ENCODE measurements around the gene MYOF.
A peak's percentile ranks its signal among the peaks of the same experiment; 100 is the strongest.
"Not testable (repeated sequence)": the region's sequence is repeated elsewhere in the genome, so short reads cannot be mapped to it uniquely, and the experiment has no call there.

MYOF gene

DNA sequence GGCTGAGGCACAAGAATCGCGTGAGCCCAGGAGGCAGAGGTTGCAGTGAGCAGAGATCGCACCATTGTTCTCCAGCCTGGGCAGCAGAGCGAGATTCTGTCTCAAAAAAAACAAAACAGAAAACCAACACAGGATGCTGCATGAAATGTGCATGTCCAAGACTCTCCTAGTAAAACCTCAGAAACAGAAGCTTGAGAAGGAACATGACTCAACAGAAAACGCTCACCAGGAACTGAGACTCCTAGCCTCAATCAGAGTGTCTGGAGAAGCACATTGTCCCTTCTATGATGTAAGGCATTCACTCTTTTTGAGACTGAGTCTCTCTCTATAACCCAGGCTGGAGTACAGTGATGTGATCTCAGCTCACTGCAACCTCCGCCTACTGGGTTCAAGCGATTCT lies 168.3 kb downstream of the MYOF start:
- no peak for DNase-seq (ENCODE audit: low read depth, low spot score)
- H3K27ac ChIP-seq: no peak overlapping the region

DNA sequence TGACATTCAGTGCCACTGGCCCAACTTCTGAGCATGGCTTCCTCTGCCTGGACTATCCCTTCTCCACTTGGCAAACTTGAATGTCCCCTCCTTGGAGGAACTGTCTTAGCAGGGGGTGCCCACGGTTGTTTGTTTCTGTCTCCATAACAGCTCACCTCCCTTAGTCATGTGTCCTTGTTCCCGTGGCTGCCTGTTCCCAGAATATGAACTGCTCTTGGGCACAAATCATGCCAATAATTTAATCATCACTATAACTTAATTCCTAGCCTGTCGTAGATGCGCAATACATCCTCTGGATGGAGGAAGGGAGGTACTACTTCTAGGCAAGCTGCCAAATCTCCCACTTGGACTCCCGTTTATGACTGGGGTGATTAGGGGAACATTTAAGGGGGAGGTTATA lies 173.1 kb downstream of the MYOF start:
- no peak for DNase-seq (ENCODE audit: low read depth, low spot score)

DNA sequence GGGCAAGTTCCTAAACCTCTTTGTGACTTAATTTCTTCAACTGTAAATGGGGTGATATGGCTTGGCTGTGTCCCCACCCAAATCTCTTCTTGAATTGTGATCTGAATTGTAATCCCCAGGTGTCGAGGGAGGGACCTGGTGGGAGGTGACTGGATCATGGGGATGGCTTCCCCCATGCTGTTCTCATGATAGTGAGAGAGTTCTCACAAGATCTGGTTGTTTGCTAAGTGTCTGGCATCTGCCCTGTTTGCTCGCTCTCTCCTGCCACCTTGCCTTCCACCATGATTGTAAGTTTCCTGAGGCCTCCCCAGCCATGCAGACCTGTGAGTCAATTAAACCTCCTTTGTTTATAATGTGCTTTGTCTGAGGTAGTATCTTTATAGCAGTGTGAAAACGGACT lies 177.0 kb downstream of the MYOF start:
- no peak for DNase-seq (ENCODE audit: low read depth, low spot score)
- no peak overlapping the region for H3K27ac ChIP-seq

More for the DNA sequence above, 173.1 kb downstream of the MYOF start:
- H3K27ac ChIP-seq: no peak overlapping the region

DNA sequence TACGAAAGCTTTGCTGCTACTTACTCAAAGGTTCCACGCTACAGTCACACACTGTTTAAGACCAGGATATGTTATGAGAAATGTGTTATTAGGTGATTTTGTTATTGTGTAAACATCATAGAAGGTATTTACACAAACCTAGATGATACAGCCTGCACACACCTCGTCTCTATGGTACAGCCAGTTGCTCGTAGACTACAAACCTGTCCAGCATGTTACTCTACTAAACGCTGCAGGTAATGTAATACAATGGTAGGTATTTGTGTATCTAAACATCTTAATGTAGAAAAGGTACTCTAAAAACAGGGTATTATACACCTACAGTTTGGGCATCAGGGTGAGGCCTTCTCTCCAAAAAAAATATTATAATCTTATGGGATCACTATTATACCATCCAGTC lies 181.2 kb downstream of the MYOF start:
- H3K27ac ChIP-seq: no peak overlapping the region

DNA sequence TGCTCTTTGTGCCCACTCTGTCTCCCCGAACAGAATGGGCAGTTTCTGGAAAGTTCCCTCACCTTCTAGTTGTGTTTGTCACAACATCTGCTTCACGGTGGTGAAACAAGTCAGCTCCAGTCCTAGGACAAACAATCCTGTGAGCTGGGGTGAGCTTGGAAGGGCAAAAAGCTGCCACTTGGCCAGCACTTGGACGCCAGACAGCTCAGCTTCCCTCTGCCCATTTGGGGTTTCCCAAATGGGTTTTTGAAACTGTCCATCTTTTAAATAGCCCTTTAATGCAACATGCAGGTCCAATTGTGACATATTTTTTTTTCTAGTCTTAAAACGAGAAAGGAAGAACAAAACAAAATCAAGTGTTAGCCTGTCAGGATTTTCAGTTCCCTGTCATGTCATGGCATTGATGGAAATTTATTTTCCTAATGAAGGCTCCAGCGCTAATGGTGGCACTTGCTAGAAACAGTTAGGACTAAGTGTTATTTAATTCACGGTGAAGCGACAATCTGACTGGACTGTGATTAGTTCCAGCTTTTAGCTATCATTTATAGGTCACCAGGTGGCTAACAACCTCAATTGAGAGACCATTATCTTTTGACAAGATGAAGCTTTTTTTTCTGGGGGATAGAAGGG lies 181.7 kb downstream of the MYOF start:
- DNase-seq (ENCODE audit: low read depth, low spot score): no peak
- no peak overlapping the region for H3K27ac ChIP-seq

More for the DNA sequence above, 181.2 kb downstream of the MYOF start:
- DNase-seq (ENCODE audit: low read depth, low spot score): no peak

DNA sequence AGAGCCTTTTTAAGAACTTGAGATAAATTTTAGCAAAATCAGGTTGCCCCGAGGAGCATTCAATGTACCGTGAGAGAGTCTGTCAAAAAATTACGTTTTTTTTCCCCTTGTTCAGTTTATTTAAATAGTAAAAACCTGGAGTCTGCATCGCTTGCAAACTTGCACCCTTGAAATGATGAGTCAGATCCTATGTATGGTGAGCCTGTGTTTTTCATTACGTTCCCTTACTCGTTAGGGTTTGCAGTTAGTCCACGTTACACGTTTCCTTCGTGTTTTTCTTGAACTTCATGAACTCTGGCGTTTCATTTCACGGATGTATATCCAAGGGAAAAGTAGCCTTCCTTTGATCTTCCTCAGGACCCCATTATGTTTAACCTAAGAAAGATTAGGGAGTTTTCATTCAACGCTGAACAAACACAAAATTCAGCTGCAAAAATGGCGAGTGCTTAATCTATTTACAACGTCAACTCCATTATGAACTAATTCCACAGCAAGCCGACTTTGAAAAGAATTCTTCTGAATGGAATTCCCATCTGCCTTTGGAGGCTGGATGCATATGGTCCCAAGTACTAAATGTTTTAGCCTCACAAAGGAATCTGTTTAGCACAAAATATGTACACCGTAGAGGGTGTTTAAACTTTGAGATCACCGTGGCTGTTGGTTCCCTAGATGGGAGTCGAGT lies 182.4 kb downstream of the MYOF start:
- H3K27ac ChIP-seq: no peak overlapping the region
- no peak for DNase-seq (ENCODE audit: low read depth, low spot score)

DNA sequence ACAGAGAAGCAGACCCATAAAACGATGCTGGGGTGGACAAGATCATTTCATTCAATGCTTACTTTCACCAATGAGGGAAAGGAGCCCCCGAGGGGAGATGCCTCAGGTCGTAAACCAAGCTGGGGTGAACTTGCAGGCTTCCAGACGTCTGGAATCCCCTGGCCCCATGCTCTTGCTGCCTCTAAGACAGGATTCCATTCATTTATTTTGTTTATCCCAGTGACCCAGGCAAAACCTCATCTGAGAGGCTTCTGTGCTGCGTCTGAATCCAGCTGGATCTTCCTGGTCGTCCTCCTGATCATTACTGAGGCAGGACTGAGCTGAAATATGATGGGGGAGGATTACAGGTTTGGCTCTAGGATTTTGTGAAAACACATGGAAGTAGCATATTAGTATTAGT lies 182.9 kb downstream of the MYOF start:
- H3K27ac ChIP-seq: no peak overlapping the region
- no peak for DNase-seq (ENCODE audit: low read depth, low spot score)

DNA sequence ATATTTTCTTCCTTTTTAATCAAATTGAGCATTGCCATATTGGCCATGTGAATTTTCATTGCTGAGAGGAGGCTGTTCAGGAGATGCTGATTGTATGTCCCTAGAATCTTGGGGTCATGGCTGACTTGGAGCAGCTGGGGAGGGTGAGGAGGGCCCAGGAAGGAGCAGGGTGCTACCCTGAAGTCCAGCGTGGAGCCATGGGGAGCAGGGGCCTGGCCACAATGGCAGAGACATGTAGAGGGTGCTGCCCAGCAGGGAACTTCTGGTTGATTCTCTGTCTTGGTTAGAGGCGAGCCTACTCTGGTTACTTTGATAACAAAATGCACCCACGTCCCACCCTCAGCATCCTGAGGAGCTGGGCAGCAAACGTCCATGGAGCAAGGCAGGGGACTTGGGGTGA lies 186.0 kb downstream of the MYOF start:
- no peak overlapping the region for H3K27ac ChIP-seq
- no peak for DNase-seq (ENCODE audit: low read depth, low spot score)

DNA sequence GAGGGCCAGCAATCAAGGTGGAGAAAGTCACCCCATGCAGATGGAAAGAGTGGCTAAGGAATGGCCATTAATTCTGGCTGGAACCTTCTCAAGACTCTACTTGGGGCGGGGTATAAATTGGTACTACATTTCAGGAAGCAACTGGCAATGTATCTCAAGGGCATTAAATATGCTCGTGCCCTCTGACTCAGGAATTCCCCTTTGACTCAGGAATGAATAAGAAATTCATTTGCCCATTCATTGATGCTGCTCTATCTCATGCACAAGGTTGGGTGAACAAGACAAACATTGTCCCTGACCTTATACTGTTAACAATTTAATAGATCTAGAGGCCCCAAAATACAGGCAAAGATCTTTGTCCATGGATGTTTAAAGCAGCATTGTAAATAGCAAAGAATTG lies 188.1 kb downstream of the MYOF start:
- no peak overlapping the region for H3K27ac ChIP-seq
- DNase-seq (ENCODE audit: low read depth, low spot score): no peak

DNA sequence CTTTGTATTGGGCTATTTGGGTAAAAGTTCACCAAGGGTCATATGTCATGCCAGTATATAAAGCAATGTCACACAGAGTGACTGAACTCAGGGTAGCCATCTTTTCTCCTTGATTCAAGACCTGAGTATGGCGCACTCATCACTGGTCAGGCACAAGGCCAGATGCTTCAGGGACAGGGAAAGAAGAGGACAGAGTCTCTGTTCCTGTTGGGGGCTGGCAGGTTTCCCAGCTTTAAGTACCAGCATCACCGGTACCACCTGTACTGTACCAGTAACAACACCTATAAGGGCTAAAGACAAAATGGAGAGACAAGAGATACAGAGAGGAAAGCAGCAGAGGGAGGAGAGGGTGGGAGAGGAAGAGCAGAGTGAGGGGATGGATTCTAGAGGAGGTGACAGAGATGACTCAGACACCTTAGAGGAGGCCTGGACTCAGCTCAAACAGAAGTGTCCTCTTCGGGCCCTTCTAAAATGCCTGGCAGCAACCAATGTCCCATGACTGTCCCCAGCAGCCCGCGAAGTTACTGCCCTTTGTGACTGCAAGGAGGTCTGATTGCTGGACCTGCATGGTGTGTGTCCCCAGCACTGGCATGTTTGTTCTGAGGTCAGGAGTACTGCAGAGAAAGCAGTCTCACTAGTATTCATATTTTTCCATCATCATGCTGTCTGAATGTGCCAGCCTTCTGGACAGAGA lies 191.3 kb downstream of the MYOF start:
- no peak overlapping the region for H3K27ac ChIP-seq
- DNase-seq (ENCODE audit: low read depth, low spot score): no peak

DNA sequence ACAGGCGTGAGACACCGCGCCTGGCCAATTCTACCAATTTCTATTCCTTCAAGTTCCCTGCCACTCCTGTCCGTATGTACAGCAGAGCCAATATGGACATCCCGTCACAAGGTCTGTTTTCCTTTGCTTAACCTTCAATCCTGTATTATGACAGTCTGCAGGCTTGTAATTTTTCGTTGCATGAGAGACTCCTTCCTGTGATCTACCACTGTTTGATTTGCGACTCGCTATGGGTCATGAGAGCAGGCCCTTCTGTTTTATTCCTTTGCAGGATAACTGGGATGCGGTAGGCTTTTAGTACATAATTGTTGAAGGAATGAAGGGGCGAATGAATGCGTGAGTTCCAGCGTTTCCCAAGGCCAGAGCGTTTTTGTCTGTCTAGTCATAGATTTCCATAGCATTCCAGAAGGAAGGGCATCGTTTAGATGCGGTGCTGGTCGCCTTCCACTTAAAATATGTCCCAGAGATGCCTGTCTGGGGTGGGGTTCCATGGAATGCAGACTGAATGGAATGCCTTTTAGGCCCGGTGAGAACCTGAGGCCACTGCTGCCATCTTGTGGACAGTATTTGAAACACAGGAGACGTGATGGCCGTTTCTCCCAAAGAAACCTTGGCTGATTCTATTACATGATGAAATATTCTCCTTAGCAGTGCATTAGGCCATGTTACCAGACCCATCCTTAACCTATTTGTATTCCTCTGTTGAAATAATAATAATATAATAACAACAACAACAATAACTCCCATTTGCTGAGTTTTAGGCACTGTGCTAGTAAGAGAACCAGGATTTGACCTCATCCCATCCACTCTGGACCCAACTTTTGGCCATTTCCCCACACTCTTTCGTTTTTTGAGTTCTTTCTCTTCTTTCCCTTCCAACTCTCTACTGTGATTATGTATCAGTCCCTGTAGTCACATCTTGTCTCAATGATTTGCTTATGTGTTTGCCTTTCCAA lies 193.2 kb downstream of the MYOF start:
- H3K27ac ChIP-seq: no peak overlapping the region
- peak; percentile 6 for DNase-seq (ENCODE audit: low read depth, low spot score)

DNA sequence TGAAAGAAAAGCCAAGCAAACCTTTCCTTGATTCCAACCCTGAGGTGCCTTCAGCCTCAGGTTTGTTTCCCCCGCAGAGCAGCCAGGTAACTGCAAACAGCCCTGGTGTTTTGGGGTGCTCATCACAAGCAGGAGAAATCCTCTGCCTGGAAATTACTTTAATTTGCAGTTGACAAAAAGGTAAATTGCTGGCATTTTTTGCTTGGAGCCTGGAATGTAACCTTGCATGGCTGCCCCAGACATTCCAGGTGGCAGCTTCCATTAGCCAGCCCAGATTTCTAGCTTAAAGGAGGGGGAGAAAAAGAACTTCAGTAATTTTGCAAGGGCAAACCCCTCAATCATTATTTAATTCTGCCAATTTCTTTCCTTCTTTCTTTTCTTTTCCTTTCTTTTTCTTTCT lies 194.4 kb downstream of the MYOF start:
- H3K27ac ChIP-seq: no peak overlapping the region
- no peak for DNase-seq (ENCODE audit: low read depth, low spot score)

DNA sequence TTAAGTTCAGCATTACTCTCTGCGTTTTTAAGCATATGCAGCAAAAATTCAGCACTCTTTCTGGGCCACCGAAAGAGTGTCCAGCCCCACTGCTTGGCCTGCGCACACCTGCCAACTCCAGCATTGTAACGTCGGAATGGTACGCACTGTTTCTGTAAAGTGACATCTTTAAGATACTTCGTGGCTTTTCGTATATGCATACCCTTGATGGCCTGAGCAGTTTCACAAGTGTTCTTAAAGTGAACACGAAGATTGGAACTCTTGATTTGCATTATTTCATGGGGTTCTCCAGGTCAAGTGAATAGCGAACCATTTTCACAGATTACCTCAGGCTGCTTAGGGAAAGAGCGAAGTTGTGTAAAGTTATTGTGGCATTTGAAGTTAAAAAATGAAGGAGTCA lies 197.9 kb downstream of the MYOF start:
- DNase-seq (ENCODE audit: low read depth, low spot score); H3K27ac ChIP-seq: not testable (repeated sequence)

DNA sequence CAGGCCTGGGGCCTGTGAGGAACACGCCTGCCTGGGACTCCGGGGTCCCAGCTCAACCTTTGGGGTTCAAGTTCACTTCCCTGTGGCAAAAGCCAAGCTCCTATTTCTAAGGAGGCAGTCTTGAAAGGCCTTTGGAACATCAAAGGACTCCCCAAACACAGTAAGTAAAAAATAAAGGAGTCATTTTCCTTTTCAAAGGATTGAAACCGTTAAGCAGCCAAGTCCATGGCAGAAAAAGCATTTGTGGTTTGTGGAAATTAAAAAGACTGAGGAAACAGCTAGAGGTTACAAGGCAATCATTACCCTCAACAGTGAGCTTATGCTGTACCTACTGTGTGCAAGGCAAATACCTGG lies 200.8 kb downstream of the MYOF start:
- H3K27ac ChIP-seq: no peak overlapping the region
- no peak for DNase-seq (ENCODE audit: low read depth, low spot score)

DNA sequence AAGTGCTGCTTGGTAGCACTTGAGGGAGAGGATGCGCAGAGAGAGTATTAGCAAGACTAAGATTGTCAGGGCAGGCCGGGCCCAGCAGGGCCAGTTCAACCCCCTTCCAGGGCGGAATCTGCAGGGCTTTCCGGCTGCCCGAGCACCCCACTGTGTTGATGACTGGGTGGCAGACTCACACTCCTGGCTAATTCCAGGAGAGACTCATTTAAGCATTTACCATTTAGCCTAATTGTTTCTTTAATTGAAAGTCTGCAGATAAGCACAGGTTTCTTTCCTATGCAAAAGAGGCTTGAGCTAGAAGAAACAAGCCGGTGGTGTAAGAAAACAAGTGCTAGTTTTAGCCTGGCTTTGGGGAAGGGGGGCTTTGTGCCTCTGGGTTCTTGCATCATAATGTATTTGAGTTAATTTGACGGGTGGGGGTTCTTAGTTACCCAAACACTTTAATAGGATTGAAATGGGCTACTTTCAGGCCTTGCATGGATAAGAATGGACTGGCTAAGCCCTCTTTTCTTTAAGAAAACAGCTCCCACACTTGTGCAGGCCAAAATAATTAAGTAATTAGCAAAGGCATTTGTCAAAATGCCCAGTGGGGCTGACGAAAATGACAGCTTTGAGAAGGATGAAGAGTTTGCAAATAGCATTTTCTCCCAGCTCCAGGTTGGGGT lies 201.3 kb downstream of the MYOF start:
- no peak overlapping the region for H3K27ac ChIP-seq
- DNase-seq (ENCODE audit: low read depth, low spot score): no peak

DNA sequence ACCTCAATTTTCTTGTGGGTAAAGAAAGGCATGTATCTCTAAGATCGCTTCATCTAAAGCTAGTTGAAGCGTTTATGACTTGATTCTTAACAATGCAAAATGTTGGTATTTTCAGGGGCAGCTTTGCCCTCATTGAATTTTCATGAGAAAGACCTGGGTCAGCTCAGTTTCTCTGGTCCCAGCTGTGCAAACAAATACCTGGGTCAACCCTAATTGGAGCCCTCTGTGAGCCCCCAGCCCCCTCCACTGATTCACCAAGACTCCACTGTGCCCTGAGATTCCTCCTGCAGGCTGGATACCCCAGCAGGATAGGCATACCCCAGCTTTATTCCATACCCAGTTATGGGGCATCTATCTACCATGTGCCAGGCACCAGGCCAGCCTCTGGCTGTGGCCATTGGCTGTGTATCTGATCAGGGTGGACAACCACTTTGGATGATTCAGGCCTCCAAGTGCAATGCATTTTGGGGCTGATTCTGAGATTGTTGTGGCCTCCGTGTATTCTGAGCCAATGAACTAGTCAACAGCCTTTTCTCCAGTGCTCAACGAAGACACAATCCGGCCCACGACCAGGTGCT lies 201.9 kb downstream of the MYOF start:
- DNase-seq (ENCODE audit: low read depth, low spot score): no peak
- H3K27ac ChIP-seq: no peak overlapping the region

DNA sequence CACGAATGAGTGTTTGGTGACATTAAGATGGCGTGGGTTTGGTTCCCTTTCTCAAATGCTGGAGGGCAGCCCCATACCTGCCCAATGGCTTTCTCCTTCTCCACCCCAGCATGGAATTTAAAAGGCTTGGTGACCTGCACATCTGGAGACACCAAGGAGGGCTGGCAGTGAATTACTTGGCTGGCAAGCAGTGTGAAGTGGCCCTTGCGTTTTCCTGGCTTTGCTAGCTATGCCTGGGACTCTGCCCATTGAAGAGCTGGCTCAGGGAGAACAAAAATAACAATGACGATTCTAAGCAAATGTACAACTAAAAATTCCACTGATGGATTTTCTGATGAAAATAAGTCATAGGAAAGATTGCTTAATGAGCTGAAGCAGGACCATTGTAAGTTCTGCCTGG lies 204.8 kb downstream of the MYOF start:
- H3K27ac ChIP-seq: no peak overlapping the region
- DNase-seq (ENCODE audit: low read depth, low spot score): no peak

DNA sequence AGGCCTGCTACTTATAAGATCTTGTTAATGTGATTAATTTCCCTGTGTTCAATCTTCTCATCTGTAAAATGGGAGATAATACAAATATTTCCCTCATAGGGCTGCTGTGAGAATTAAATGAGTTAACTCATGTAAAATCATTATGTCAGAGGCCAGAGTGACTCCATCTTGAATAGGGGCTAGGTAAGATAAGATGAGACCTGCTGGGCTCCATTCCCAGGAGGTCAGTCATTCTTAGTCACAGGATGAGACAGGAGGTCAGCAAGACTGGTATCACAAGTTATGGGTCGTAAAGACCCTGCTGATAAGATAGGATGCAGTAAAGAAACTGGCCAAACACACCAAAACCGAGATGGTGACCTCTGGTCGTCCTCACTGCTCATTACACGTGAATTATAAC lies 207.7 kb downstream of the MYOF start:
- H3K27ac ChIP-seq: no peak overlapping the region
- DNase-seq (ENCODE audit: low read depth, low spot score): no peak

DNA sequence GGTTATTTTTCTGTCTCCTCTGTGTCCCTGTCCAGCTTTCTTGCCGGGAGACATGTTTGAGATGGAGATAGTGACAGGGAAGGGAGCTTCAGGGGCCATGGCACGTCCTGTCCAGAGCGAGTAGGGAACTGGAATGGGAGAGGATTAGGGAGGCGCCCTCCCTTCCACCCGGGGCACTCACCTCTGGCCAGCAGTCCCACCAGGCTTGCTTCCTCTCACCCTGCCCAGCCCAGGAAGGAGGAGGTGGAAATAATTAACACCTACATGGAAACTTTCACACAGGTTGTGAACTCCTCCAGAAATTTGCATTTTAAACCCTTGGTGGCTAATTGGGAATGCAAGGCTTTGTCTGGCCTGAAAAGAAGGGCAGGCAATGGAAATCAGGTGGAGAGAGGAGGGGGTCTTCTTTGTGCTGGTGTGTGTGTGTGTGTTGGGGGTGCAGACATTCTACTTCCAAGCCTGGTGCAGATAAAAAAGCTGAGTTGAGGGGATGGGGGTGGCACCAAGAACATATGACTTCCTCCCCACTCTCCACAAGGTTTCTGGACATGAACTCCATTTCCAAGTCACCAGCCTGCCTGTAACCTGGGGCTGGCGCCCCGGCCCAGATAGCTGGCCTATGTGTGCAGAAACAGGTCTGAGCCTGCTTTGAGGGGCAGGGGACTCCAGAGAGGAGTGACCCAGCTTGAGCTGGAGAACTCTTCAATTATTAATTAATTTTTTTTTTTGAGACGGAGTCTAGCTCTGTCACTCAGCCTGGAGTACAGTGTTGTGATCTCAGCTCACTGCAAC lies 209.1 kb downstream of the MYOF start:
- no peak for DNase-seq (ENCODE audit: low read depth, low spot score)
- H3K27ac ChIP-seq: no peak overlapping the region
